ENCODE results near the gene WBP2. TPM values are rescaled to one million over a fixed set of nuclear protein-coding genes. Genes with fewer than 3 reads are reported as not detected.

Gene WBP2
- total and polyA plus RNA-seq, 10 of the 15 experiments (the other 5 are each of a cell fraction or from before 2014, with no cell fraction given) = 1.5 to 57.3 (median 27.5) TPM

DNA sequence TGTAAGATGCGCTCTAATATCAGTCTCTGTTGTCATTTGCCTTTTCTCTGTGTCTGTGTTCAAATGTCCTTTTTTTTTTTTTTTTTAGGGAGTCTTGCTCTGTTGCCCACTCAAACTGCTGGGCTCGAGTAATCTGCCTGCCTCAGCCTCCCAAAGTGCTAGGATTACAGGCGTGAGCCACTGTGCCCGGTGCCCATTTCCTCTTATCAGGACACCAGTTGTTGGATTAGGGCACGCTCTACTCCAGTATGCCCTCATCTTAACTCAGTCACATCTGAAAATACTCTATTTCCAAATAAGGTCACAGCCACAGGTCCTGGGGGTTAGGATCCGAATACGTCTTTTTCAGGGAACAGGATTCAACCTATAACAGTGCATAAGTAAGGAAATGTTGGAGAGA lies 25.1 kb upstream of the WBP2 start:
- Histone ChIP-seq H3K27me3 (replicated peaks in 1 of 2; ENCODE audit: control insufficient read depth in 2 of 2, insufficient read depth in 2 of 2, low read length in 1 of 2) (peaks cover 2% of the 10 kb centered on the region in 2 experiments), H3K79me2 (ENCODE audit: control insufficient read depth, insufficient read depth, low read length) (no peaks in the 10 kb centered on the region), H4K20me1 (ENCODE audit: control insufficient read depth, insufficient read depth) (no peaks in the 10 kb centered on the region), H3K36me3 (ENCODE audit: control insufficient read depth in 2 of 2, insufficient read depth in 2 of 2, low read length in 1 of 2) (no peaks in the 10 kb centered on the region), H3K9me3 (replicated peaks; ENCODE audit: control insufficient read depth, insufficient read depth, low read length) (no peaks in the 10 kb centered on the region), H3K4me2 (ENCODE audit: control insufficient read depth, insufficient read depth) (no peak overlapping the region), H3K4me1 (ENCODE audit: control insufficient read depth, insufficient read depth, low read length) (peaks cover 25% of the 10 kb centered on the region), H2AFZ (ENCODE audit: control insufficient read depth, low read depth, low read length) (no peak overlapping the region), H3K27ac (ENCODE audit: control insufficient read depth, insufficient read depth) (no peak overlapping the region), H3K4me3 (no peak overlapping the region), H3K9ac (ENCODE audit: control insufficient read depth, insufficient read depth, low read length) (no peak overlapping the region)
- DNase-seq (ENCODE audit: low read depth, low spot score) (no peak), FAIRE-seq (no peak), ATAC-seq (no peak)
- in situ Hi-C loops (cut with MboI) (no loop called here), intact Hi-C loops (cut with micrococcal nuclease; ENCODE audit: unreplicated experiment) (no loop called here)
- POLR2A ChIA-PET = interaction anchor here (0.6 to 0.7 kb wide), 2 partner anchors 28 to 303 kb away, joined by 3 read pairs; no protein-coding TSS in a partner anchor
- TF ChIP-seq, protein P1, sequence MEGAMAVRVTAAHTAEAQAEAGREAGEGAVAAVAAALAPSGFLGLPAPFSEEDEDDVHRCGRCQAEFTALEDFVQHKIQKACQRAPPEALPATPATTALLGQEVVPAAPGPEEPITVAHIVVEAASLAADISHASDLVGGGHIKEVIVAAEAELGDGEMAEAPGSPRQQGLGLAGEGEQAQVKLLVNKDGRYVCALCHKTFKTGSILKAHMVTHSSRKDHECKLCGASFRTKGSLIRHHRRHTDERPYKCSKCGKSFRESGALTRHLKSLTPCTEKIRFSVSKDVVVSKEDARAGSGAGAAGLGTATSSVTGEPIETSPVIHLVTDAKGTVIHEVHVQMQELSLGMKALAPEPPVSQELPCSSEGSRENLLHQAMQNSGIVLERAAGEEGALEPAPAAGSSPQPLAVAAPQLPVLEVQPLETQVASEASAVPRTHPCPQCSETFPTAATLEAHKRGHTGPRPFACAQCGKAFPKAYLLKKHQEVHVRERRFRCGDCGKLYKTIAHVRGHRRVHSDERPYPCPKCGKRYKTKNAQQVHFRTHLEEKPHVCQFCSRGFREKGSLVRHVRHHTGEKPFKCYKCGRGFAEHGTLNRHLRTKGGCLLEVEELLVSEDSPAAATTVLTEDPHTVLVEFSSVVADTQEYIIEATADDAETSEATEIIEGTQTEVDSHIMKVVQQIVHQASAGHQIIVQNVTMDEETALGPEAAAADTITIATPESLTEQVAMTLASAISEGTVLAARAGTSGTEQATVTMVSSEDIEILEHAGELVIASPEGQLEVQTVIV (IDR thresholded peaks at IDR 0.05; ENCODE audit: borderline replicate concordance, partially characterized antibody) = no peak
- TF ChIP-seq ZNF622 (IDR thresholded peaks at IDR 0.05) (no peak), SUZ12 (IDR thresholded peaks at IDR 0.05; ENCODE audit: unreplicated experiment) (no peak), TARDBP (IDR thresholded peaks at IDR 0.05; ENCODE audit: borderline replicate concordance) (no peak), TAF1 (IDR thresholded peaks at IDR 0.05; ENCODE audit: borderline replicate concordance, low read depth, low read length) (no peak), NFYB (IDR thresholded peaks at IDR 0.05; ENCODE audit: insufficient read depth, low read depth, low read length) (no peak), EZH2 (IDR thresholded peaks at IDR 0.05; ENCODE audit: borderline replicate concordance, control insufficient read depth, low read depth, low read length) (no peak), MYC (IDR thresholded peaks at IDR 0.05; ENCODE audit: insufficient read depth, insufficient read length, insufficient replicate concordance, low read length, severe bottlenecking) (no peak), ATF7 (IDR thresholded peaks at IDR 0.05; ENCODE audit: low read depth) (no peak), LARP7 (IDR thresholded peaks at IDR 0.05) (no peak)
- TF ChIP-seq, protein P2, sequence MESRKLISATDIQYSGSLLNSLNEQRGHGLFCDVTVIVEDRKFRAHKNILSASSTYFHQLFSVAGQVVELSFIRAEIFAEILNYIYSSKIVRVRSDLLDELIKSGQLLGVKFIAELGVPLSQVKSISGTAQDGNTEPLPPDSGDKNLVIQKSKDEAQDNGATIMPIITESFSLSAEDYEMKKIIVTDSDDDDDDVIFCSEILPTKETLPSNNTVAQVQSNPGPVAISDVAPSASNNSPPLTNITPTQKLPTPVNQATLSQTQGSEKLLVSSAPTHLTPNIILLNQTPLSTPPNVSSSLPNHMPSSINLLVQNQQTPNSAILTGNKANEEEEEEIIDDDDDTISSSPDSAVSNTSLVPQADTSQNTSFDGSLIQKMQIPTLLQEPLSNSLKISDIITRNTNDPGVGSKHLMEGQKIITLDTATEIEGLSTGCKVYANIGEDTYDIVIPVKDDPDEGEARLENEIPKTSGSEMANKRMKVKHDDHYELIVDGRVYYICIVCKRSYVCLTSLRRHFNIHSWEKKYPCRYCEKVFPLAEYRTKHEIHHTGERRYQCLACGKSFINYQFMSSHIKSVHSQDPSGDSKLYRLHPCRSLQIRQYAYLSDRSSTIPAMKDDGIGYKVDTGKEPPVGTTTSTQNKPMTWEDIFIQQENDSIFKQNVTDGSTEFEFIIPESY (IDR thresholded peaks at IDR 0.05) = no peak
- TF ChIP-seq, protein P3, sequence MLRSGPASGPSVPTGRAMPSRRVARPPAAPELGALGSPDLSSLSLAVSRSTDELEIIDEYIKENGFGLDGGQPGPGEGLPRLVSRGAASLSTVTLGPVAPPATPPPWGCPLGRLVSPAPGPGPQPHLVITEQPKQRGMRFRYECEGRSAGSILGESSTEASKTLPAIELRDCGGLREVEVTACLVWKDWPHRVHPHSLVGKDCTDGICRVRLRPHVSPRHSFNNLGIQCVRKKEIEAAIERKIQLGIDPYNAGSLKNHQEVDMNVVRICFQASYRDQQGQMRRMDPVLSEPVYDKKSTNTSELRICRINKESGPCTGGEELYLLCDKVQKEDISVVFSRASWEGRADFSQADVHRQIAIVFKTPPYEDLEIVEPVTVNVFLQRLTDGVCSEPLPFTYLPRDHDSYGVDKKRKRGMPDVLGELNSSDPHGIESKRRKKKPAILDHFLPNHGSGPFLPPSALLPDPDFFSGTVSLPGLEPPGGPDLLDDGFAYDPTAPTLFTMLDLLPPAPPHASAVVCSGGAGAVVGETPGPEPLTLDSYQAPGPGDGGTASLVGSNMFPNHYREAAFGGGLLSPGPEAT (IDR thresholded peaks at IDR 0.05; ENCODE audit: low read depth) = no peak
- TF ChIP-seq, protein P4, sequence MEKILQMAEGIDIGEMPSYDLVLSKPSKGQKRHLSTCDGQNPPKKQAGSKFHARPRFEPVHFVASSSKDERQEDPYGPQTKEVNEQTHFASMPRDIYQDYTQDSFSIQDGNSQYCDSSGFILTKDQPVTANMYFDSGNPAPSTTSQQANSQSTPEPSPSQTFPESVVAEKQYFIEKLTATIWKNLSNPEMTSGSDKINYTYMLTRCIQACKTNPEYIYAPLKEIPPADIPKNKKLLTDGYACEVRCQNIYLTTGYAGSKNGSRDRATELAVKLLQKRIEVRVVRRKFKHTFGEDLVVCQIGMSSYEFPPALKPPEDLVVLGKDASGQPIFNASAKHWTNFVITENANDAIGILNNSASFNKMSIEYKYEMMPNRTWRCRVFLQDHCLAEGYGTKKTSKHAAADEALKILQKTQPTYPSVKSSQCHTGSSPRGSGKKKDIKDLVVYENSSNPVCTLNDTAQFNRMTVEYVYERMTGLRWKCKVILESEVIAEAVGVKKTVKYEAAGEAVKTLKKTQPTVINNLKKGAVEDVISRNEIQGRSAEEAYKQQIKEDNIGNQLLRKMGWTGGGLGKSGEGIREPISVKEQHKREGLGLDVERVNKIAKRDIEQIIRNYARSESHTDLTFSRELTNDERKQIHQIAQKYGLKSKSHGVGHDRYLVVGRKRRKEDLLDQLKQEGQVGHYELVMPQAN (conservative IDR thresholded peaks at IDR 0.05) = no peak
- TF ChIP-seq, protein P5, sequence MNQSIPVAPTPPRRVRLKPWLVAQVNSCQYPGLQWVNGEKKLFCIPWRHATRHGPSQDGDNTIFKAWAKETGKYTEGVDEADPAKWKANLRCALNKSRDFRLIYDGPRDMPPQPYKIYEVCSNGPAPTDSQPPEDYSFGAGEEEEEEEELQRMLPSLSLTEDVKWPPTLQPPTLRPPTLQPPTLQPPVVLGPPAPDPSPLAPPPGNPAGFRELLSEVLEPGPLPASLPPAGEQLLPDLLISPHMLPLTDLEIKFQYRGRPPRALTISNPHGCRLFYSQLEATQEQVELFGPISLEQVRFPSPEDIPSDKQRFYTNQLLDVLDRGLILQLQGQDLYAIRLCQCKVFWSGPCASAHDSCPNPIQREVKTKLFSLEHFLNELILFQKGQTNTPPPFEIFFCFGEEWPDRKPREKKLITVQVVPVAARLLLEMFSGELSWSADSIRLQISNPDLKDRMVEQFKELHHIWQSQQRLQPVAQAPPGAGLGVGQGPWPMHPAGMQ (IDR thresholded peaks at IDR 0.05; ENCODE audit: borderline replicate concordance) = no peak
- RAD21 ChIA-PET (ENCODE audit: unreplicated experiment) = no interaction called here
- no TSS peak for BruUV-seq (replicated peaks)
- CTCF ChIA-PET = interaction anchor here (0.6 to 7.9 kb wide), 6 partner anchors 10 to 136 kb away, joined by 3 to 81 read pairs (median 3); partner anchors contain the start of gene TRIM65
- 55% methylated on average over 7 of the region's 7 CpGs for WGBS (ENCODE audit: insufficient coverage, insufficient replicate concordance, low lambda C conversion rate, missing lambda C conversion rate)
- SMC1A ChIA-PET (ENCODE audit: uncharacterized antibody, unreplicated experiment) = no interaction called here

Data from GM12878 (cell line).